Mesangial cell (primary cell): ENCODE data around the gene CHMP2A. TPM values are rescaled to one million over a fixed set of nuclear protein-coding genes. Genes with fewer than 3 reads are reported as not detected.

Experiments
- total RNA-seq: library from RNA; depleted of rRNA; stranded (reverse); fragments of >200 nt; gene quantifications from 2 replicates; pipeline ENCODE4 v1.2.3, GENCODE V29; 2015

CHMP2A gene
- total RNA-seq = 75.9 and 151 TPM in 2 replicates

DNA sequence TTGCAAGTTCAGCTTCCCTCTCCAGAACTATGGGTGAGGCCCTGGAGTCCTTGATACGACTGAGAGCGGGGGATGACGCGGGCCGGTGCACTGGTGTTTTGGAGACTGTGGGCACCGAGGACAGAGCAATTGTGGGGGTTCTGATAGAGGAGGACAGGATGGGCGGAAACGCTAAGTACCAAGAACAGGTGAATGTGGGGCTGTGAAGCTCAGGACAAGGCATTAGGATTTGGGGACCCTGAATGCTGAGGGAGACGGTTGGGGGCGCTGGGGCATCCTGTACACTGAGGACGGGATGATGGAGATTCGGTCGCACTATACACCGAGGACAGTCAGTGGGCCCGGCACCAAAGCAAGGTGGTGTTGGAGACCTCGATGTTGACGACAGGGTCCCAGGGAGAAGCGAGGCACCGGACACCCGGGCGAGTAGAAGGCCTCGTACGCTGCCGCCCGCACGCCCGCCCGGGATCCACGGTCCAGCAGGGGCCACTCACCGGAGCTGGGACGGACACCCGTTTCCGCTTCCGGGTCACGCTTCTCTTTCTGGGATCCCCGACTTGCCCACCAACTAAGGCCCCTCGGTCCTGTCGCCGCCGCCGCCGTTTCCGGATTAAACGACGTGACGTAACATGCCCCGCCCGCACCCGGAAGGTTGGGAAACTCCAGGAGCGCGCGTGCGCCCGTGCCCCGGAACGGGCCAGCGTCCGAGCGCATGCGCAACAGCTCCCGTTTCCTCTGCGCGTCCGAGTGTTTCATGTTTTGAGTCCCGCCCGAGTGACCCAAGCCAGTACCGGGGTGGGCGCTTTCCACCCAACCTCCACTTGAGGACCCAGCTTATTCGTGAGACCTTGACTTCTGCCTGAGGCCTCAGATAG lies at the start of gene CHMP2A:
CHMP2A (minus strand) TSS at position 612 of the 875 bp plus-strand sequence. CDS start 893 bp downstream, outside the sequence.

GRCh38 chr19:58572818-58573657 lies 18.1 kb upstream of the CHMP2A start, which contains the start of gene MZF1:
TSS of gene MZF1 (minus strand) at chr19:58573335. CDS start at chr19:58571389, 1,946 bp downstream.

GRCh38 chr19:58558066-58558622 lies 3.2 kb upstream of the CHMP2A start, which contains the start of gene UBE2M:
TSS of gene UBE2M (minus strand) at chr19:58558611. CDS start at chr19:58558381, 230 bp downstream.

GRCh38 chr19:58543826-58544590 lies 10.9 kb downstream of the CHMP2A start, which contains the start of gene TRIM28:
TSS of gene TRIM28 (plus strand) at chr19:58544064. CDS start at chr19:58544758, 694 bp downstream.

DNA sequence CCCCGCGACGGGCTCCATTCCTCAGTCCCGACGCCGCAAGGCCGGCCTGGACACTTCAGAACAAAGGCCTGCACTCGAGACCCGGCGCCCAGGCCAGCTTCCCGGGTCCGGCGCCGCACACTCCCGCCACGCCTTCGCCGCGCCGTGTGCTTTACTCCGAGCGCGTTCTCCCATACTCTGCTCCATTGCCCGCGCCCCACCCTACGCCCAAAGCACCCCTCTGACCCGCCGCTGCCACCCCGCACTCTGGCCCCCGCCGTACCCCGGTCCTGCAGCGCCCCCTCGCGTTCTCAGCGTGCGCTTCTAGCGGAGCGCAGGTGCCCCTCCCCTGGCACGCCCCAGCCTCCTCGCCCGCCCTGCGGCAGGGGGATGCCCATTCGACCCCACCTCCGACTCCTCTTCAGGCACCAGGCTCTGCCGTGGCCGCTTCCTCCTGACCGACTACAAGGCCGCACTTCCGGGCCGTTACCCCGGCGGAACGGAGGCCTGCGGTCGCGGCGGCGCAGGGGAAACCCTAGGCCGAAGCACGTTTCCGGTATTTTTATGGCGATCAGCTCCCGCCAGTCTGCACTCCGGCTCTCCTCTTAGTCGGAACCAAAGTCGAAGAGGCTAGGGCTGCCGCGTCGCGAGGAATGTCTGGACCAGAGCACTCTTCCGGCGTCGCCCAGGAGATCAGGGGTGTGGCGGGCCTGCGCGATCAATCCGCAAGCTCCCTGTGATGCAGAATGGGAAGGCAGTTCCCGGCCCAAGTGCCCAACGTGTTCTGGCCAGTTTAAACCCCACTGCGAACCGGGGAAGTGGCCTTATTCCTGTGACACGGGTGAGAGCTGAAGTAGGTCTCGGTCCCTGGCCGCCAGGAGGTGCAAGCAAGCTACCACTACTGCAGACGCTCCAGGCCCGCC lies 35.3 kb downstream of the CHMP2A start, which contains the start of gene ZBTB45:
ZBTB45 (minus strand) TSS at position 456 of the 902 bp plus-strand sequence. CDS start 2,137 bp downstream, outside the sequence.

GRCh38 chr19:58511353-58512208 lies 43.3 kb downstream of the CHMP2A start, which contains the start of gene SLC27A5:
TSS of gene SLC27A5 (minus strand) at chr19:58511992. CDS start at chr19:58511955, 37 bp downstream.

Other genes starting within 250 kb of the CHMP2A start
- 21.0 and 35.8 TPM in 2 replicates for gene ERVK3-1, start 249.7 kb downstream of the CHMP2A start, total RNA-seq
- gene ZSCAN22, start 228.1 kb downstream of the CHMP2A start, total RNA-seq = 2.0 and 3.7 TPM in 2 replicates
- gene A1BG, start 201.6 kb downstream of the CHMP2A start, total RNA-seq = 24.1 and 28.8 TPM in 2 replicates
- gene ZNF497, start 192.4 kb downstream of the CHMP2A start, total RNA-seq = under 0.01 and 2.8 TPM in 2 replicates
- gene ZNF837, start 174.1 kb downstream of the CHMP2A start, total RNA-seq = 4.9 and 7.5 TPM in 2 replicates
- 1,981 and 2,018 TPM in 2 replicates for gene RPS5, start 167.8 kb downstream of the CHMP2A start, total RNA-seq
- gene RNF225, start 159.4 kb downstream of the CHMP2A start, total RNA-seq = 0.13 TPM in 1 of 2 replicates, not detected in the other
- 13.5 and 23.3 TPM in 2 replicates for gene ZNF584, start 146.5 kb downstream of the CHMP2A start, total RNA-seq
- 2.3 and 3.3 TPM in 2 replicates for gene ZNF132, start 115.0 kb downstream of the CHMP2A start, total RNA-seq
- gene ZNF324B, start 103.5 kb downstream of the CHMP2A start, total RNA-seq = 3.9 and 7.1 TPM in 2 replicates
- gene ZNF324, start 88.0 kb downstream of the CHMP2A start, total RNA-seq = 5.4 and 14.6 TPM in 2 replicates
- 6.2 and 16.9 TPM in 2 replicates for gene ZNF446, start 78.8 kb downstream of the CHMP2A start, total RNA-seq
- gene SLC27A5, start 43.1 kb downstream of the CHMP2A start, total RNA-seq = 11.1 and 13.1 TPM in 2 replicates
- 19.1 and 23.8 TPM in 2 replicates for gene ZBTB45, start 35.3 kb downstream of the CHMP2A start, total RNA-seq
- gene TRIM28, start 11.0 kb downstream of the CHMP2A start, total RNA-seq = 672 and 766 TPM in 2 replicates
- gene UBE2M, start 3.5 kb upstream of the CHMP2A start, total RNA-seq = 31.7 and 42.5 TPM in 2 replicates
- gene MZF1, start 18.2 kb upstream of the CHMP2A start, total RNA-seq = 7.3 and 23.7 TPM in 2 replicates